ENCODE data around the gene SEMA5B. TPM values are rescaled to one million over a fixed set of nuclear protein-coding genes. Genes with fewer than 3 reads are reported as not detected.

Gene SEMA5B
- total and polyA plus RNA-seq, 9 of the 15 experiments (the other 6 are each of a cell fraction or from before 2014, with no cell fraction given), result not detected

DNA sequence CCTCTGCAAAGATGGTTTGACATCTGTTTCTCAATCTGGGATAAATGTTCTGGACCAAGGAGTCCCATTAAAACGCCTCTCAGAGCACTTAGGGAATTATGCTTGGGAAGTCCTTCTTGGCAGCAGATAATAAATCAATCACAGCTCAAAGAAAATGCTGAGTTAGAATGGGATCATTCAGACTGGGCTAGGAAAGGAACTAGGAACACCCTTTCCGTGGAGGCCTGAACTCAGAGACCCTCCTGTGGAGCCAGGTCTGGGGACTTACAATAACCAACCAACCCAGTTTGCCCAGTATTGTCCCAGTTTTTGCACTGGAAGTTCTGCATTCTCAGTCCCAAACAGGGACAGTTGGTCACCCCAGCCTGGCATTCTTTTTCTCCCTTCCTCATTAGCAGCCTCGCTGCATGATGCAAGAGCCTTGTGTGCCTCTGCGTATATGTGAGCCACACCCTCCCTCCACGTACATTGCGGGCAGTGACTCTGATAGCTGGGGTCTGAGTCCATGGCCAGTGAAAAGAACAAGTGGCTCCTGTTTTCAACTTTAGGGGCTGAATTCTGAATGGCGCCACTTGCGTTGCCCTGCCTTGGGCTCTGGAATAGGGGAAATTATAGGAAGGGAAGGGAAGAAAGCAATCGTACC, 88.7 kb downstream of the SEMA5B start (continued):
- TF ChIP-seq, protein P1, sequence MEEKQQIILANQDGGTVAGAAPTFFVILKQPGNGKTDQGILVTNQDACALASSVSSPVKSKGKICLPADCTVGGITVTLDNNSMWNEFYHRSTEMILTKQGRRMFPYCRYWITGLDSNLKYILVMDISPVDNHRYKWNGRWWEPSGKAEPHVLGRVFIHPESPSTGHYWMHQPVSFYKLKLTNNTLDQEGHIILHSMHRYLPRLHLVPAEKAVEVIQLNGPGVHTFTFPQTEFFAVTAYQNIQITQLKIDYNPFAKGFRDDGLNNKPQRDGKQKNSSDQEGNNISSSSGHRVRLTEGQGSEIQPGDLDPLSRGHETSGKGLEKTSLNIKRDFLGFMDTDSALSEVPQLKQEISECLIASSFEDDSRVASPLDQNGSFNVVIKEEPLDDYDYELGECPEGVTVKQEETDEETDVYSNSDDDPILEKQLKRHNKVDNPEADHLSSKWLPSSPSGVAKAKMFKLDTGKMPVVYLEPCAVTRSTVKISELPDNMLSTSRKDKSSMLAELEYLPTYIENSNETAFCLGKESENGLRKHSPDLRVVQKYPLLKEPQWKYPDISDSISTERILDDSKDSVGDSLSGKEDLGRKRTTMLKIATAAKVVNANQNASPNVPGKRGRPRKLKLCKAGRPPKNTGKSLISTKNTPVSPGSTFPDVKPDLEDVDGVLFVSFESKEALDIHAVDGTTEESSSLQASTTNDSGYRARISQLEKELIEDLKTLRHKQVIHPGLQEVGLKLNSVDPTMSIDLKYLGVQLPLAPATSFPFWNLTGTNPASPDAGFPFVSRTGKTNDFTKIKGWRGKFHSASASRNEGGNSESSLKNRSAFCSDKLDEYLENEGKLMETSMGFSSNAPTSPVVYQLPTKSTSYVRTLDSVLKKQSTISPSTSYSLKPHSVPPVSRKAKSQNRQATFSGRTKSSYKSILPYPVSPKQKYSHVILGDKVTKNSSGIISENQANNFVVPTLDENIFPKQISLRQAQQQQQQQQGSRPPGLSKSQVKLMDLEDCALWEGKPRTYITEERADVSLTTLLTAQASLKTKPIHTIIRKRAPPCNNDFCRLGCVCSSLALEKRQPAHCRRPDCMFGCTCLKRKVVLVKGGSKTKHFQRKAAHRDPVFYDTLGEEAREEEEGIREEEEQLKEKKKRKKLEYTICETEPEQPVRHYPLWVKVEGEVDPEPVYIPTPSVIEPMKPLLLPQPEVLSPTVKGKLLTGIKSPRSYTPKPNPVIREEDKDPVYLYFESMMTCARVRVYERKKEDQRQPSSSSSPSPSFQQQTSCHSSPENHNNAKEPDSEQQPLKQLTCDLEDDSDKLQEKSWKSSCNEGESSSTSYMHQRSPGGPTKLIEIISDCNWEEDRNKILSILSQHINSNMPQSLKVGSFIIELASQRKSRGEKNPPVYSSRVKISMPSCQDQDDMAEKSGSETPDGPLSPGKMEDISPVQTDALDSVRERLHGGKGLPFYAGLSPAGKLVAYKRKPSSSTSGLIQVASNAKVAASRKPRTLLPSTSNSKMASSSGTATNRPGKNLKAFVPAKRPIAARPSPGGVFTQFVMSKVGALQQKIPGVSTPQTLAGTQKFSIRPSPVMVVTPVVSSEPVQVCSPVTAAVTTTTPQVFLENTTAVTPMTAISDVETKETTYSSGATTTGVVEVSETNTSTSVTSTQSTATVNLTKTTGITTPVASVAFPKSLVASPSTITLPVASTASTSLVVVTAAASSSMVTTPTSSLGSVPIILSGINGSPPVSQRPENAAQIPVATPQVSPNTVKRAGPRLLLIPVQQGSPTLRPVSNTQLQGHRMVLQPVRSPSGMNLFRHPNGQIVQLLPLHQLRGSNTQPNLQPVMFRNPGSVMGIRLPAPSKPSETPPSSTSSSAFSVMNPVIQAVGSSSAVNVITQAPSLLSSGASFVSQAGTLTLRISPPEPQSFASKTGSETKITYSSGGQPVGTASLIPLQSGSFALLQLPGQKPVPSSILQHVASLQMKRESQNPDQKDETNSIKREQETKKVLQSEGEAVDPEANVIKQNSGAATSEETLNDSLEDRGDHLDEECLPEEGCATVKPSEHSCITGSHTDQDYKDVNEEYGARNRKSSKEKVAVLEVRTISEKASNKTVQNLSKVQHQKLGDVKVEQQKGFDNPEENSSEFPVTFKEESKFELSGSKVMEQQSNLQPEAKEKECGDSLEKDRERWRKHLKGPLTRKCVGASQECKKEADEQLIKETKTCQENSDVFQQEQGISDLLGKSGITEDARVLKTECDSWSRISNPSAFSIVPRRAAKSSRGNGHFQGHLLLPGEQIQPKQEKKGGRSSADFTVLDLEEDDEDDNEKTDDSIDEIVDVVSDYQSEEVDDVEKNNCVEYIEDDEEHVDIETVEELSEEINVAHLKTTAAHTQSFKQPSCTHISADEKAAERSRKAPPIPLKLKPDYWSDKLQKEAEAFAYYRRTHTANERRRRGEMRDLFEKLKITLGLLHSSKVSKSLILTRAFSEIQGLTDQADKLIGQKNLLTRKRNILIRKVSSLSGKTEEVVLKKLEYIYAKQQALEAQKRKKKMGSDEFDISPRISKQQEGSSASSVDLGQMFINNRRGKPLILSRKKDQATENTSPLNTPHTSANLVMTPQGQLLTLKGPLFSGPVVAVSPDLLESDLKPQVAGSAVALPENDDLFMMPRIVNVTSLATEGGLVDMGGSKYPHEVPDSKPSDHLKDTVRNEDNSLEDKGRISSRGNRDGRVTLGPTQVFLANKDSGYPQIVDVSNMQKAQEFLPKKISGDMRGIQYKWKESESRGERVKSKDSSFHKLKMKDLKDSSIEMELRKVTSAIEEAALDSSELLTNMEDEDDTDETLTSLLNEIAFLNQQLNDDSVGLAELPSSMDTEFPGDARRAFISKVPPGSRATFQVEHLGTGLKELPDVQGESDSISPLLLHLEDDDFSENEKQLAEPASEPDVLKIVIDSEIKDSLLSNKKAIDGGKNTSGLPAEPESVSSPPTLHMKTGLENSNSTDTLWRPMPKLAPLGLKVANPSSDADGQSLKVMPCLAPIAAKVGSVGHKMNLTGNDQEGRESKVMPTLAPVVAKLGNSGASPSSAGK (IDR thresholded peaks at IDR 0.05), result no peak; the same call in 1 of the 2 replicates
- TF ChIP-seq MAFK (IDR thresholded peaks at IDR 0.05; ENCODE audit: low read length) (no peak), SRF (CRISPR knock-in tag; IDR thresholded peaks at IDR 0.05) (no peak), TAF7 (tag; IDR thresholded peaks at IDR 0.05) (no peak), ZNF384 (IDR thresholded peaks at IDR 0.05; ENCODE audit: low read depth, low read length) (no peak), HDAC1 (IDR thresholded peaks at IDR 0.05) (no peak), SMAD4 (CRISPR knock-in tag; conservative IDR thresholded peaks at IDR 0.05) (0 out of 2 replicates have a peak, but pooled peaks have one; percentile 17), MAZ (CRISPR knock-in tag; conservative IDR thresholded peaks at IDR 0.05 in 1 of 2, IDR thresholded peaks at IDR 0.05 in 1 of 2) (no peak), STAG1 (CRISPR knock-in tag; IDR thresholded peaks at IDR 0.05; ENCODE audit: borderline replicate concordance) (no peak), ZNF77 (CRISPR knock-in tag; IDR thresholded peaks at IDR 0.05) (no peak), NCOA1 (IDR thresholded peaks at IDR 0.05; ENCODE audit: low read depth) (no peak), ARID1B (IDR thresholded peaks at IDR 0.05) (no peak), BMI1 (IDR thresholded peaks at IDR 0.05; ENCODE audit: low read length) (no peak), ZNF165 (CRISPR knock-in tag; IDR thresholded peaks at IDR 0.05; ENCODE audit: borderline replicate concordance) (no peak)
- TF ChIP-seq, protein P2, sequence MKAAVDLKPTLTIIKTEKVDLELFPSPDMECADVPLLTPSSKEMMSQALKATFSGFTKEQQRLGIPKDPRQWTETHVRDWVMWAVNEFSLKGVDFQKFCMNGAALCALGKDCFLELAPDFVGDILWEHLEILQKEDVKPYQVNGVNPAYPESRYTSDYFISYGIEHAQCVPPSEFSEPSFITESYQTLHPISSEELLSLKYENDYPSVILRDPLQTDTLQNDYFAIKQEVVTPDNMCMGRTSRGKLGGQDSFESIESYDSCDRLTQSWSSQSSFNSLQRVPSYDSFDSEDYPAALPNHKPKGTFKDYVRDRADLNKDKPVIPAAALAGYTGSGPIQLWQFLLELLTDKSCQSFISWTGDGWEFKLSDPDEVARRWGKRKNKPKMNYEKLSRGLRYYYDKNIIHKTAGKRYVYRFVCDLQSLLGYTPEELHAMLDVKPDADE (conservative IDR thresholded peaks at IDR 0.05; ENCODE audit: control insufficient read depth, low read depth, low read length), result no peak

Measured in K562 (cell line).